Nephron (organoid): ENCODE data around the gene RPTOR.

Experiments
- H3K27ac Mint-ChIP-seq, 3 experiments: 2 replicates each; pipeline ENCODE4 v1.8.0; 2020; ENCODE audit warnings: mixed read lengths in 3 of 3, mild to moderate bottlenecking in 2 of 3, moderate library complexity in 1 of 3
- H3K27me3 Mint-ChIP-seq: 2 replicates; pipeline ENCODE4 v1.8.0; 2021; ENCODE audit warnings: low read depth, mild to moderate bottlenecking, moderate library complexity, mixed read lengths
- H3K36me3 Mint-ChIP-seq: 2 replicates; pipeline ENCODE4 v1.8.0; 2020; ENCODE audit warnings: low read depth, mixed read lengths
- H3K4me1 Mint-ChIP-seq: 2 replicates; pipeline ENCODE4 v1.8.0; 2020; ENCODE audit warnings: mixed read lengths
- H3K4me3 Mint-ChIP-seq, 3 experiments: 2 replicates each; pipeline ENCODE4 v1.8.0; 2020; ENCODE audit warnings: mild to moderate bottlenecking in 3 of 3, mixed read lengths in 3 of 3, moderate library complexity in 2 of 3
- H3K9me3 Mint-ChIP-seq: 2 replicates; pipeline ENCODE4 v1.8.0; 2020; ENCODE audit warnings: mixed read lengths
- TF ChIP-seq, protein P1 (sequence below), 3 experiments: fragments of 200-600 bp; sonication (generic); IDR thresholded peaks; one replicate each; pipeline ENCODE4 v1.5.0; 2021; ENCODE audit warnings: antibody characterized with exemption in 3 of 3; ENCODE audit not compliant: unreplicated experiment in 3 of 3

RPTOR gene

DNA sequence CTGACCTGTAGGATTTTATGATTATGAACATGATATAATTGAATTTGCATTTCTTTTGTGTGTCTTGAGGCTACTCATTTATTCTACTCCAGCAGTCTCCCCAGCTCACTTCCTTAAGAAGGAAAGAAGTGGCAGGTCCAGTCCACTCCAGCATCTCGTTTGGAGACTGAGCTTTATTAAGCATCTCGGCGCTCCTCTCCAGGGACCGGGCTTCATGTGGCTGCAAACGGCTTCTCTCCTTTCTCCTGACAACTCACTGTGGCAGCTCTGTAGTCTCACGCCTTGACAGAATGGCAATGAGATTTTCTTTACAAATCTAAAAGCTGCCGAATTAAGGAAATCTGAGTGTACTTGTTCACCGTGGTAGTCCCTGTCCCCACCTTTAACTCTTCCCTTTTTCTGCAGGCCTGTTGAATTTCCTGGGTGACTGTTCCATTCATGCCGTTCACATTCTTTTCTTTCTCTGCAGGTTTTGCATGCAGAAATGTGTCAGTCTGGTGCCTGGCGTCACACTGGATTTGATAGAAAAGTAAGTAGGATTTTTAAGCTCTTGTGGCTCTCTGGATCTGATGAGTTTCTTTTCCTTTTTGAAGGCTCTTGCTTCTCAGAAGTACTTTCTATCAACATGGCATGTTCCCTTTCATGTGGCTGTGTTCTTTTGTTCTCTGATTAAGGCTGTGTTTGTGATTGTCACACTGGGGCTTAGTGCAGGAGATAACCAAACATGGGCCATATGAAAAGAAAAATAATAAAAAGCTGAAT lies 246.5 kb downstream of the RPTOR start:
- Mint-ChIP-seq H3K4me3 (no peak overlapping the region), H3K36me3 (peaks cover 18% of the 10 kb centered on the region), H3K27me3 (no peaks in the 10 kb centered on the region), H3K9me3 (peaks cover 2% of the 10 kb centered on the region), H3K27ac (peak overlapping the region; percentile 65 to 93 (median 80)), H3K4me1 (peaks cover 85% of the 10 kb centered on the region)
- TF ChIP-seq, protein P1, sequence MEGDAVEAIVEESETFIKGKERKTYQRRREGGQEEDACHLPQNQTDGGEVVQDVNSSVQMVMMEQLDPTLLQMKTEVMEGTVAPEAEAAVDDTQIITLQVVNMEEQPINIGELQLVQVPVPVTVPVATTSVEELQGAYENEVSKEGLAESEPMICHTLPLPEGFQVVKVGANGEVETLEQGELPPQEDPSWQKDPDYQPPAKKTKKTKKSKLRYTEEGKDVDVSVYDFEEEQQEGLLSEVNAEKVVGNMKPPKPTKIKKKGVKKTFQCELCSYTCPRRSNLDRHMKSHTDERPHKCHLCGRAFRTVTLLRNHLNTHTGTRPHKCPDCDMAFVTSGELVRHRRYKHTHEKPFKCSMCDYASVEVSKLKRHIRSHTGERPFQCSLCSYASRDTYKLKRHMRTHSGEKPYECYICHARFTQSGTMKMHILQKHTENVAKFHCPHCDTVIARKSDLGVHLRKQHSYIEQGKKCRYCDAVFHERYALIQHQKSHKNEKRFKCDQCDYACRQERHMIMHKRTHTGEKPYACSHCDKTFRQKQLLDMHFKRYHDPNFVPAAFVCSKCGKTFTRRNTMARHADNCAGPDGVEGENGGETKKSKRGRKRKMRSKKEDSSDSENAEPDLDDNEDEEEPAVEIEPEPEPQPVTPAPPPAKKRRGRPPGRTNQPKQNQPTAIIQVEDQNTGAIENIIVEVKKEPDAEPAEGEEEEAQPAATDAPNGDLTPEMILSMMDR (IDR thresholded peaks at IDR 0.05; ENCODE audit: unreplicated experiment in 3 of 3) = no peak

DNA sequence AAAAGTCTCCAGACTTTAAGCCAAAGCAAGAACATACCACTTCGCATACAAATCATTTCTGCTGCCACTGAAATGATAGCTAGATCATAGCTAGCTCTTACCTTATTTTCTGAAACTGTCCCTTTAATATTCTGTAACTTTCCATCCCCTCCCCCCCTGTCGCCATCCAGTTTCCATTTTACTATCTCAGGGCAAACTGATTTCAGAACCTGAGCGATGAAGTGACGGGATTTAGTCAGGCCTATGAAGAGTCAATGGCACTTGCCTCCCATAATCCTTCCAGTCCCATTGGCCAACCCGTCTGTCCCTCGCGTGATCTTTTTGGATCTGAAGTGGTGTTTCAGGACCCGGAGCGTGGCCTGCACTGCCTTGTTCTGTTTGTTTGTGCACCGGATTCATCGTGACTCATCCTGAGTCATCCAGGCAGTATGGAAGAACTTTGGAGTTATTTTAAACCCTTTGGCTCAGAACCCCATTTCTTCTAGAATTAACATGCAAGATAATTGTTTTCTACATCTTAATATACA lies 247.2 kb downstream of the RPTOR start:
- Mint-ChIP-seq H3K27ac (peak overlapping the region; percentile 65 to 93 (median 80)), H3K27me3 (no peaks in the 10 kb centered on the region), H3K9me3 (peaks cover 2% of the 10 kb centered on the region), H3K4me1 (peaks cover 85% of the 10 kb centered on the region), H3K4me3 (peak overlapping the region in 1 of 3 experiments; percentile 3), H3K36me3 (peaks cover 22% of the 10 kb centered on the region)
- TF ChIP-seq, protein P1 (IDR thresholded peaks at IDR 0.05; ENCODE audit: unreplicated experiment in 3 of 3) = no peak

DNA sequence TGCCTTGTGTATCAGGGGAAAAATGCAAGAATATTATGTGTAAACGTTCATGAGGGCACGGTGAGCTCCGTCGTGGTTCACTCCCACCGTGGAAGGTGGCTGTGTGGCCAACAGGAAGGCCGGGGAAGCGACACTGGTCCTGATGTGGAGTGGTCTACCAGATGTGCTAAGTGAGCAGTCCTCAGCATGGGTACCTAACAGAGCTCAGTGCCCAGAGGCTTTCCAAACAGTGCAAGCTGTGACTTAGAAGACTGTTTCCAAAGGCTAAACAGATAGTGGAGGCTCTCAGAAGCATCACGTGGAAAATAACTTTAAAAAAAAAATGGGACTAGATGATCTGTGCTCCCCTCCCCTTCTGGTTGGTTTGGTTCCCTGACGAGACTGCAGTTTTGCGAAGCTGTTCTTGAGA lies 247.7 kb downstream of the RPTOR start:
- H3K36me3 Mint-ChIP-seq = peaks cover 21% of the 10 kb centered on the region
- peak overlapping the region in 2 of 3 experiments; percentile 35 to 65 for H3K27ac Mint-ChIP-seq
- H3K9me3 Mint-ChIP-seq = peaks cover 2% of the 10 kb centered on the region
- H3K4me1 Mint-ChIP-seq = peaks cover 81% of the 10 kb centered on the region
- H3K4me3 Mint-ChIP-seq = no peak overlapping the region
- H3K27me3 Mint-ChIP-seq = no peaks in the 10 kb centered on the region
- TF ChIP-seq, protein P1 (IDR thresholded peaks at IDR 0.05; ENCODE audit: unreplicated experiment in 3 of 3) = no peak

DNA sequence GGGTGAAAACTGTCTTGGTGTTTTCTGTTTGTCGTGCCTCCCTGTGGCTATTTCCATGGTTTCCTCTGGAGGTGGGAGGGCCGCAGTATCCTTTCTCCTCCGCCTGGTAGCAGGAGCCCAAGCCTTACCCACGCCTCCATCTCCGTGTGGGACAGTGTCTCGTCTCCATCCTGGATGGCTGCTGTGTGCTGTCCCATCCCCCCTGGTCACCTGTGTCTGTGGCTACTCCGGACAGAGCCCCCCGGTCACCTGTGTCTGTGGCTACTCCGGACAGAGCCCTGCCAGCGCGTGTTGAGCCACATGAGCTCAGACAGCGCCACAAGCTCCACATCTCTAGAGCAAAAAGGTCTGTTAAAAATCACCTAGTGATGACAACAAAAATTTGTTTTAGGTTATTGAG lies 248.8 kb downstream of the RPTOR start:
- Mint-ChIP-seq H3K27ac (peak overlapping the region; percentile 80 to 97 (median 82)), H3K4me1 (peaks cover 81% of the 10 kb centered on the region), H3K27me3 (no peaks in the 10 kb centered on the region), H3K36me3 (peaks cover 21% of the 10 kb centered on the region), H3K9me3 (peaks cover 1% of the 10 kb centered on the region), H3K4me3 (no peak overlapping the region)
- TF ChIP-seq, protein P1 (IDR thresholded peaks at IDR 0.05; ENCODE audit: unreplicated experiment in 3 of 3) = no peak

DNA sequence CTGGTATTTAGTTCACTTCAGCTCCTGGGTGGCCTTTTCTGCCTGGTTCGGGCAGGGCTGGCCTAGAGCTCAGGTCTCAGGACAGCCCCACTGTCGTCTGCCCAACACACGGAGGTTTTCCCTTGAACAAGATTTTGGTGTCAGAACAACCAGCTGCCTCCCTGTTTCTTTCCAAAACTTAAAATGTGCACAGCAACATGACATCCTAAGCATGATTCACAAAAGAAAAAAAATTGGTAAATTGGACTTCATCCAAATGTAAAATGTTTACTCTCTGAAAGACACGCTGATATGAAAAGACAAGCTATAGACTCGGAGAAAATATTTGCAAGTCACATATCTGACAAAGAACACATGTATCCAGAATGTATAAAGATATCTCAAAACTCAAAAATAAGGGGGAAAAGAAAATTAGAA lies 249.2 kb downstream of the RPTOR start:
- H3K9me3 Mint-ChIP-seq = no peaks in the 10 kb centered on the region
- no peaks in the 10 kb centered on the region for H3K27me3 Mint-ChIP-seq
- peaks cover 78% of the 10 kb centered on the region for H3K4me1 Mint-ChIP-seq
- H3K4me3 Mint-ChIP-seq = peak overlapping the region in 1 of 3 experiments; percentile 3
- peaks cover 19% of the 10 kb centered on the region for H3K36me3 Mint-ChIP-seq
- TF ChIP-seq, protein P1 (IDR thresholded peaks at IDR 0.05; ENCODE audit: unreplicated experiment in 3 of 3) = no peak
- peak overlapping the region; percentile 80 to 97 (median 82) for H3K27ac Mint-ChIP-seq
